Fibroblast of villous mesenchyme (primary cell): ENCODE measurements around the gene ARHGDIA. TPM values are rescaled to one million over a fixed set of nuclear protein-coding genes. Genes with fewer than 3 reads are reported as not detected.
A peak's percentile ranks its signal among the peaks of the same experiment; 100 is the strongest.

Experiments used
- DNase-seq: peaks from one replicate; pipeline ENCODE4 v3.0.0-alpha.2; 2010; ENCODE audit warnings: low read depth
- H3K4me3 ChIP-seq: 2 replicates; pipeline ENCODE4 v1.5.1; 2011; ENCODE audit warnings: low read depth, mild to moderate bottlenecking, low read length
- CTCF ChIP-seq: IDR thresholded peaks from 2 replicates; pipeline ENCODE4 v1.5.1; 2012; ENCODE audit warnings: low read depth, mild to moderate bottlenecking, low read length; ENCODE audit not compliant: insufficient read depth
- total RNA-seq: library from RNA; depleted of rRNA; stranded (reverse); fragments of >200 nt; gene quantifications from 2 replicates; pipeline ENCODE4 v1.2.3, GENCODE V29; 2012

Gene ARHGDIA
- total RNA-seq, 1 donor: 106 TPM

DNA sequence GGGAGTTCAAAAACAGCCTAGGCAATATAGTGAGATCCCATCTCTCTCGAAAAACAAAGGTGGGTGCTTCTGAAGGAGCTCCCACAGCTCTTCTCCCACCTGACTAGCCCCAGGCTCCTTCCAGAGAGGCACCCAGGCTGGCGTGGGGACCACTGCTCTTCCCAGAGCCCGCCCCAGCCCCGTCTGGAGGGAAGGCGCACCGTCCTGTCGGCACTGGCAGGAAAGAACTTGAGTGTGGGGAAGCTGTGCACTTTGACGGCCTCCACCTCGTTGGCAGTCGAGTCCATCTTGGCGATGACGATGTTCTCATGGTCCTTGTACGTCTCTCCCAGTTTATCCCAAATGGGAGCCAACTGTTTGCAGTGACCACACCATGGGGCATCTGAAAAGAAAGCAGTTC lies 25.8 kb downstream of the ARHGDIA start:
- no peak overlapping the region for H3K4me3 ChIP-seq
- TF ChIP-seq CTCF: no peak
- DNase-seq: no peak

- no peak for TF ChIP-seq CTCF
- no peak overlapping the region for H3K4me3 ChIP-seq
- DNase-seq: no peak
Measured at GRCh38 chr17:81844887-81845286, 26.2 kb downstream of the ARHGDIA start.

GRCh38 chr17:81844327-81844851 lies 26.7 kb downstream of the ARHGDIA start:
- DNase-seq: no peak
- TF ChIP-seq CTCF: no peak
- H3K4me3 ChIP-seq: no peak overlapping the region

DNA sequence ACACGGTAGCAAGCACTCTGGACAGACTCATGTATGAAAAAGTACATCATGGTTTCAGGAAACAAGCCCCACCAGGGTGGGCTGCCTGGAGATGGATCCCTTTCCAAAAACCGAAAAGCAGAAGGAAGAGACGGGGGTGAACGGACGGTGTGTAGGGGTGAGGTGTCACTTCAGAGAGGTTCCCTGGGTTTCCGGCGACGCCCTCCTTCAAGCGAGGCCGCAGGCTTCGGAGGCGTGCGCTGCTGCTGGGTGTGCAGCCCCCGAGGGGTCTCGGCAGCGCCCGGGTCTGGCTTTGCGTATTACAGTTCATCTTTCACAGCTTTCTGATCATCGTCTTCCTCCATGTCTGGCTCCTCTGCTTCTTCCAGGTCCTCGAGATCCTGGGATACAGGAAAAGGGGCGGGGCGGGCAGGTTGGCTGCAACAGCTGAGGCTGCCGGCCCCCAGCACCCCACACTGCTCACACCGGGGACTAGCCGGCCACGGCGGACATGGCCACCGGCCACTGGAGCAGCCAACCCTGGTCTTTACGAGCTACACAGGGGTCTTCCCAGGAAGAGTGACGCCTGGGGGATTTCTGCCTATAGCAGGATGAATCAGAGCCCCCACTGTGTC lies 27.3 kb downstream of the ARHGDIA start:
- TF ChIP-seq CTCF: no peak
- H3K4me3 ChIP-seq: no peak overlapping the region
- no peak for DNase-seq

GRCh38 chr17:81842725-81843504 lies 28.2 kb downstream of the ARHGDIA start:
- DNase-seq: peak; percentile 45
- no peak overlapping the region for H3K4me3 ChIP-seq
- TF ChIP-seq CTCF: no peak

- no peak for DNase-seq
- no peak overlapping the region for H3K4me3 ChIP-seq
- TF ChIP-seq CTCF: no peak
Measured at GRCh38 chr17:81842378-81842724, 28.8 kb downstream of the ARHGDIA start.
